DOHH2 (cell line): Measurements from ENCODE around the gene TMEM161A.

Source experiments
- H3F3A ChIP-seq: fragments of 200-600 bp; sonication (generic), shearing (Covaris generic); 2 replicates; pipeline ENCODE4 v1.6.0; 2016; ENCODE audit warnings: antibody characterized with exemption, mild to moderate bottlenecking; ENCODE audit not compliant: control insufficient read depth, insufficient read depth
- H3K27ac ChIP-seq: fragments of 200-600 bp; sonication (generic); 2 replicates; pipeline ENCODE4 v1.5.1; 2014; ENCODE audit warnings: low read depth, mild to moderate bottlenecking, low read length, moderate library complexity
- H3K27me3 ChIP-seq: fragments of 200-600 bp; sonication (generic); 2 replicates; pipeline ENCODE4 v1.6.1; 2014; ENCODE audit warnings: mild to moderate bottlenecking, low read length, mixed read lengths; ENCODE audit not compliant: control insufficient read depth
- H3K36me3 ChIP-seq: fragments of 200-600 bp; sonication (generic); 2 replicates; pipeline ENCODE4 v1.6.1; 2014; ENCODE audit warnings: mild to moderate bottlenecking, low read length, moderate library complexity, mixed read lengths; ENCODE audit not compliant: control insufficient read depth
- H3K4me1 ChIP-seq: fragments of 200-600 bp; sonication (generic); 2 replicates; pipeline ENCODE4 v1.6.1; 2014; ENCODE audit warnings: mild to moderate bottlenecking, low read length, mixed read lengths; ENCODE audit not compliant: control insufficient read depth
- H3K4me2 ChIP-seq: fragments of 200-600 bp; sonication (generic); 2 replicates; pipeline ENCODE4 v1.6.0; 2014; ENCODE audit warnings: mild to moderate bottlenecking, low read length, moderate library complexity
- H3K4me3 ChIP-seq: fragments of 200-600 bp; sonication (generic); 2 replicates; pipeline ENCODE4 v1.5.1; 2014; ENCODE audit warnings: mild to moderate bottlenecking, low read length, mixed read lengths
- H3K79me2 ChIP-seq: fragments of 200-600 bp; sonication (generic); 2 replicates; pipeline ENCODE4 v1.6.1; 2014; ENCODE audit warnings: mild to moderate bottlenecking, low read length, mixed read lengths; ENCODE audit not compliant: control insufficient read depth
- H3K9me2 ChIP-seq: fragments of 200-600 bp; sonication (generic); replicated peaks from 2 replicates; pipeline ENCODE4 v1.6.1; 2014; ENCODE audit warnings: mild to moderate bottlenecking, low read length, mixed read lengths; ENCODE audit not compliant: control insufficient read depth
- H3K9me3 ChIP-seq: fragments of 200-600 bp; sonication (generic); 2 replicates; pipeline ENCODE4 v1.6.1; 2014; ENCODE audit warnings: antibody characterized with exemption, low read length, mixed read lengths; ENCODE audit not compliant: control insufficient read depth, insufficient read depth
- H4K20me1 ChIP-seq: fragments of 200-600 bp; sonication (generic); 2 replicates; pipeline ENCODE4 v1.6.0; 2014; ENCODE audit warnings: low read depth, mild to moderate bottlenecking, antibody characterized with exemption, low read length, moderate library complexity; ENCODE audit not compliant: control insufficient read depth, insufficient read depth
- EZH2phosphoT487 ChIP-seq: fragments of 200-600 bp; sonication (generic); IDR thresholded peaks from 2 replicates; pipeline ENCODE4 v1.6.1; 2017; ENCODE audit warnings: borderline replicate concordance, mild to moderate bottlenecking, antibody characterized with exemption, low read length, moderate library complexity, mixed read lengths
- TF ChIP-seq, protein P1 (sequence below): fragments of 200-600 bp; sonication (generic); IDR thresholded peaks from one replicate; pipeline ENCODE4 v1.5.1; 2014; ENCODE audit warnings: antibody characterized with exemption, mild to moderate bottlenecking, low read depth, low read length; ENCODE audit not compliant: poor library complexity, severe bottlenecking

TMEM161A gene

GRCh38 chr19:19071897-19072296 is 66.4 kb downstream of the TMEM161A start:
- Histone ChIP-seq H3K4me3 (no peak overlapping the region), H3K9me2 (no peaks in the 10 kb centered on the region), H3K4me2 (no peak overlapping the region), H3K27ac (no peak overlapping the region), H4K20me1 (no peaks in the 10 kb centered on the region), H3K9me3 (no peaks in the 10 kb centered on the region), H3K27me3 (no peaks in the 10 kb centered on the region), H3K79me2 (peaks cover 36% of the 10 kb centered on the region), H3F3A (peaks cover 12% of the 10 kb centered on the region), H3K4me1 (peaks cover 28% of the 10 kb centered on the region), H3K36me3 (peaks cover 3% of the 10 kb centered on the region; the same call in 1 of the 2 replicates)
- TF ChIP-seq, protein P1, sequence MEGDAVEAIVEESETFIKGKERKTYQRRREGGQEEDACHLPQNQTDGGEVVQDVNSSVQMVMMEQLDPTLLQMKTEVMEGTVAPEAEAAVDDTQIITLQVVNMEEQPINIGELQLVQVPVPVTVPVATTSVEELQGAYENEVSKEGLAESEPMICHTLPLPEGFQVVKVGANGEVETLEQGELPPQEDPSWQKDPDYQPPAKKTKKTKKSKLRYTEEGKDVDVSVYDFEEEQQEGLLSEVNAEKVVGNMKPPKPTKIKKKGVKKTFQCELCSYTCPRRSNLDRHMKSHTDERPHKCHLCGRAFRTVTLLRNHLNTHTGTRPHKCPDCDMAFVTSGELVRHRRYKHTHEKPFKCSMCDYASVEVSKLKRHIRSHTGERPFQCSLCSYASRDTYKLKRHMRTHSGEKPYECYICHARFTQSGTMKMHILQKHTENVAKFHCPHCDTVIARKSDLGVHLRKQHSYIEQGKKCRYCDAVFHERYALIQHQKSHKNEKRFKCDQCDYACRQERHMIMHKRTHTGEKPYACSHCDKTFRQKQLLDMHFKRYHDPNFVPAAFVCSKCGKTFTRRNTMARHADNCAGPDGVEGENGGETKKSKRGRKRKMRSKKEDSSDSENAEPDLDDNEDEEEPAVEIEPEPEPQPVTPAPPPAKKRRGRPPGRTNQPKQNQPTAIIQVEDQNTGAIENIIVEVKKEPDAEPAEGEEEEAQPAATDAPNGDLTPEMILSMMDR, result no peak
- TF ChIP-seq EZH2phosphoT487, result no peak
